SU-DHL-6 (cell line): ENCODE data around the gene ACADSB.

Experiments used
- H2AFZ ChIP-seq: fragments of 200-600 bp; sonication (generic); 2 replicates; pipeline ENCODE4 v1.6.1; 2014; ENCODE audit warnings: low read depth, mild to moderate bottlenecking, moderate library complexity, mixed read lengths, antibody characterized with exemption, low read length; ENCODE audit not compliant: severe bottlenecking
- H3F3A ChIP-seq: fragments of 200-600 bp; shearing (Covaris generic); 2 replicates; pipeline ENCODE4 v1.6.0; 2016; ENCODE audit warnings: antibody characterized with exemption, mild to moderate bottlenecking; ENCODE audit not compliant: insufficient read depth
- H3K27ac ChIP-seq: fragments of 200-600 bp; sonication (generic); 2 replicates; pipeline ENCODE4 v1.5.1; 2016; ENCODE audit warnings: low read depth, mild to moderate bottlenecking, low read length, moderate library complexity, mixed read lengths
- H3K27me3 ChIP-seq: fragments of 200-600 bp; sonication (generic), shearing (Covaris generic); 2 replicates; pipeline ENCODE4 v1.6.0; 2014; ENCODE audit warnings: mild to moderate bottlenecking, low read length
- H3K36me3 ChIP-seq: fragments of 200-600 bp; sonication (generic); 2 replicates; pipeline ENCODE4 v1.6.1; 2014; ENCODE audit warnings: mild to moderate bottlenecking, low read length, mixed read lengths
- H3K4me2 ChIP-seq: fragments of 300-600, 200-600 bp; shearing (Covaris generic), sonication (generic); 2 replicates; pipeline ENCODE4 v1.6.0; 2014; ENCODE audit warnings: low read length, low read depth, mild to moderate bottlenecking; ENCODE audit not compliant: poor library complexity, severe bottlenecking
- H3K4me3 ChIP-seq: fragments of 200-600 bp; sonication (generic); 2 replicates; pipeline ENCODE4 v1.5.1; 2014; ENCODE audit warnings: antibody characterized with exemption, low read length, mild to moderate bottlenecking, mixed read lengths; ENCODE audit not compliant: insufficient read depth, poor library complexity, severe bottlenecking
- H3K79me2 ChIP-seq: fragments of 200-600 bp; sonication (generic); 2 replicates; pipeline ENCODE4 v1.6.1; 2014; ENCODE audit warnings: mild to moderate bottlenecking, low read length, moderate library complexity; ENCODE audit not compliant: insufficient read depth
- H3K9ac ChIP-seq: fragments of 200-600 bp; sonication (generic); 2 replicates; pipeline ENCODE4 v1.7.0; 2014; ENCODE audit warnings: mild to moderate bottlenecking, low read length
- H3K9me2 ChIP-seq: fragments of 200-600 bp; sonication (generic); replicated peaks from 2 replicates; pipeline ENCODE4 v1.6.1; 2014; ENCODE audit warnings: low read length; ENCODE audit not compliant: insufficient read depth
- H3K9me3 ChIP-seq: fragments of 200-600 bp; sonication (generic); 2 replicates; pipeline ENCODE4 v1.6.1; 2014; ENCODE audit warnings: low read length, mixed read lengths; ENCODE audit not compliant: insufficient read depth
- H4K20me1 ChIP-seq: fragments of 200-600 bp; sonication (generic); 2 replicates; pipeline ENCODE4 v1.6.1; 2014; ENCODE audit warnings: low read depth, mild to moderate bottlenecking, antibody characterized with exemption, low read length, moderate library complexity, mixed read lengths
- EZH2phosphoT487 ChIP-seq: fragments of 200-600 bp; sonication (generic), shearing (Covaris generic); conservative IDR thresholded peaks from 2 replicates; pipeline ENCODE4 v1.6.1; 2018; ENCODE audit warnings: mild to moderate bottlenecking, antibody characterized with exemption, low read length, moderate library complexity, mixed read lengths
- TF ChIP-seq, protein P1 (sequence below): fragments of 200-600 bp; sonication (generic); IDR thresholded peaks from one replicate; pipeline ENCODE4 v1.5.1; 2017; ENCODE audit warnings: antibody characterized with exemption, mild to moderate bottlenecking, low read length, moderate library complexity; ENCODE audit not compliant: insufficient read depth, poor library complexity, severe bottlenecking

Gene ACADSB

DNA sequence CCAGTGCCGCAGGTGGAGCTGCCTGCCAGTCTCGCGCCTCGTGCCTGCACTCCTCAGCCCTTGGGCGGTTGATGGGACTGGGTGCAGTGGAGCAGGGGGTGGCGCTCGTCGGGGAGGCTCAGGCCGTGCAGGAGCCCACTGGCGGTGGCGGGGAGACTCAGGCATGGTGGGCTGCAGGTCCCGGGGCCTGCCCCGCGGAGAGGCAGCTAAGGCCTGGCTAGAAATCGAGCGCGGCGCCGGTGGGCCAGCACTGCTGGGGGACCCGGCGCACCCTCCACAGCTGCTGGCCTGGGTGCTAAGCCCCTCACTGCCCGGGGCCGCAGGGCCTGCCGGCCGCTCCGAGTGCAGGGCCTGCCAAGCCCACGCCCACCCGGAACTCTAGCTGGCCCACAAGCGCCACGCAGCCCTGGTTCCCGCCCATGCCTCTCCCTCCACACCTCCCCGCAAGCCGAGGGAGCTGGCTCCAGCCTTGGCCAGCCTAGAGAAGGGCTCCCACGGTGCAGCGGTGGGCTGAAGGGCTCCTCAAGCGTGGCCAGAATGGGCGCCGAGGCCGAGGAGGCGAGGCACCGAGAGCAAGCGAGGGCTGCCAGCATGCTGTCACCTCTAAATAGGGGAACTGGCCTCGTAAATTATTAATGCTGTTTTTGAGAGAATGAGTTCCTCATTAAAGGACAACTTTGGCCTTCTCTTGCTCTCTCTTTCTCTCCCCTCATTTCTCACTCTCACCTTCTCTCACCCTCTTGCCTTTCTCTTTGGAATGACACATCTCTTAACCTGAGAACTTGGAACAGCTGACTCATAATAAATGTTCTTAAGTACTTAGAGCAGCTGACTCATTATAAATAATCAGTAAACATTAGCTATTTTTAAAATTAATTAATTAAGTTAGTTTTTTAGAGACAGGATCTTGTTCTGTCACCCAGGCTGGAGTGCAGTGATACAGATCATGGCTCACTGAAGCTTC is 4.9 kb downstream of the ACADSB start:
- H3K9me2 ChIP-seq, result no peaks in the 10 kb centered on the region
- H3K9me3 ChIP-seq, result no peaks in the 10 kb centered on the region
- H4K20me1 ChIP-seq, result no peaks in the 10 kb centered on the region
- no peak for TF ChIP-seq EZH2phosphoT487
- TF ChIP-seq, protein P1, sequence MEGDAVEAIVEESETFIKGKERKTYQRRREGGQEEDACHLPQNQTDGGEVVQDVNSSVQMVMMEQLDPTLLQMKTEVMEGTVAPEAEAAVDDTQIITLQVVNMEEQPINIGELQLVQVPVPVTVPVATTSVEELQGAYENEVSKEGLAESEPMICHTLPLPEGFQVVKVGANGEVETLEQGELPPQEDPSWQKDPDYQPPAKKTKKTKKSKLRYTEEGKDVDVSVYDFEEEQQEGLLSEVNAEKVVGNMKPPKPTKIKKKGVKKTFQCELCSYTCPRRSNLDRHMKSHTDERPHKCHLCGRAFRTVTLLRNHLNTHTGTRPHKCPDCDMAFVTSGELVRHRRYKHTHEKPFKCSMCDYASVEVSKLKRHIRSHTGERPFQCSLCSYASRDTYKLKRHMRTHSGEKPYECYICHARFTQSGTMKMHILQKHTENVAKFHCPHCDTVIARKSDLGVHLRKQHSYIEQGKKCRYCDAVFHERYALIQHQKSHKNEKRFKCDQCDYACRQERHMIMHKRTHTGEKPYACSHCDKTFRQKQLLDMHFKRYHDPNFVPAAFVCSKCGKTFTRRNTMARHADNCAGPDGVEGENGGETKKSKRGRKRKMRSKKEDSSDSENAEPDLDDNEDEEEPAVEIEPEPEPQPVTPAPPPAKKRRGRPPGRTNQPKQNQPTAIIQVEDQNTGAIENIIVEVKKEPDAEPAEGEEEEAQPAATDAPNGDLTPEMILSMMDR, result no peak
- H3K27me3 ChIP-seq, result no peaks in the 10 kb centered on the region
- no peak overlapping the region for H3K9ac ChIP-seq
- no peaks in the 10 kb centered on the region for H3F3A ChIP-seq
- no peak overlapping the region for H3K4me3 ChIP-seq
- H3K79me2 ChIP-seq, result no peaks in the 10 kb centered on the region
- no peaks in the 10 kb centered on the region for H3K36me3 ChIP-seq
- no peak overlapping the region for H2AFZ ChIP-seq
- H3K27ac ChIP-seq, result no peak overlapping the region
- H3K4me2 ChIP-seq, result no peak overlapping the region

DNA sequence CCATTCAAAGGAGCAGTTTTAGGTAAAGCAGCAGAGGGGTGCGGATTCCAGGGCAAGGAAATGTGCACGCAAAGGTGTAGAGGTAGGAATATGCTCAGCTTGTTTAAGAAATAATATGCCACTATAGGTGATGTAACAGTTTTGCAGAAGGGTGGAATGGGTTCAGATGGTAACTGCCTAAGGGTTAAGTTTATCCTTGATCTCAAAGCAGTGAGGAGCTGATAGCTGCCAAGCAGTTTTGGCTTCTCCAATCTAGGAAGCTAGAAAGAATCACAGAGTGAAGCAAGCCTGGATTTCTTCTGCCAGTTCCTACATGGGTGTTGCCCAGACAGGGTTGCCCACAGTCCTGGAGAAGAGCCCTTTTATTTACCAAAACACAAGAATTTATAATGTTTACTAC is 6.0 kb downstream of the ACADSB start:
- H2AFZ ChIP-seq, result no peak overlapping the region
- no peak overlapping the region for H3K9ac ChIP-seq
- no peaks in the 10 kb centered on the region for H3F3A ChIP-seq
- H3K9me3 ChIP-seq, result no peaks in the 10 kb centered on the region
- no peaks in the 10 kb centered on the region for H3K9me2 ChIP-seq
- H3K4me3 ChIP-seq, result no peak overlapping the region
- H3K27me3 ChIP-seq, result no peaks in the 10 kb centered on the region
- no peak overlapping the region for H3K27ac ChIP-seq
- no peak overlapping the region for H3K4me2 ChIP-seq
- no peaks in the 10 kb centered on the region for H3K79me2 ChIP-seq
- no peaks in the 10 kb centered on the region for H4K20me1 ChIP-seq
- no peaks in the 10 kb centered on the region for H3K36me3 ChIP-seq
- TF ChIP-seq EZH2phosphoT487, result no peak

DNA sequence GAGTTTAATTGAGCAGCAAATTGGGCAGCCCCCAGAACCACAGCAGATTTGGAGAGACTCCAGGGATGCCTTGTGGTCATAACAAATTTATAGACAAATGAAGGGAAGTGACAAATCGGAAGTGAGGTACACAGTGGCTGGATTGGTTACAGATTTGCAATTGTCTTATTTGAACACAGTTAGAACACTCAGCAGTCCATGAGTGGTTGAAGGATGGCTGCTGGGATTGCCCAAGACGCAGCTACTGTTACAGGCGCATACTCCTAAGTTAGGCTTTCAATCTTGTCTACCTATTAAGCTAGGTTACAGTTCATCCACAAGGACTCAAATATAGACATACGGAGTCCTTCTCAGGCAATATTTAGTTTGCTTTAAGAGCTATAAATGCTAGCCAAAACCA is 7.4 kb downstream of the ACADSB start:
- Histone ChIP-seq H3K9me3 (no peaks in the 10 kb centered on the region), H3K27ac (no peak overlapping the region), H3K9ac (no peak overlapping the region), H3K79me2 (no peaks in the 10 kb centered on the region), H3K4me2 (no peak overlapping the region), H3K27me3 (no peaks in the 10 kb centered on the region), H3K36me3 (no peaks in the 10 kb centered on the region), H3K4me3 (no peak overlapping the region), H3K9me2 (no peaks in the 10 kb centered on the region), H2AFZ (no peak overlapping the region), H3F3A (no peaks in the 10 kb centered on the region), H4K20me1 (no peaks in the 10 kb centered on the region)
- TF ChIP-seq, protein P1, result no peak
- no peak for TF ChIP-seq EZH2phosphoT487
